ENCODE measurements around the gene SLC2A13. TPM values are rescaled to one million over a fixed set of nuclear protein-coding genes. Genes with fewer than 3 reads are reported as not detected.

Gene SLC2A13
- polyA plus RNA-seq, 1 donor (not counting 4 experiments of a cell fraction or from before 2014, with no cell fraction given): 1.1 TPM

DNA sequence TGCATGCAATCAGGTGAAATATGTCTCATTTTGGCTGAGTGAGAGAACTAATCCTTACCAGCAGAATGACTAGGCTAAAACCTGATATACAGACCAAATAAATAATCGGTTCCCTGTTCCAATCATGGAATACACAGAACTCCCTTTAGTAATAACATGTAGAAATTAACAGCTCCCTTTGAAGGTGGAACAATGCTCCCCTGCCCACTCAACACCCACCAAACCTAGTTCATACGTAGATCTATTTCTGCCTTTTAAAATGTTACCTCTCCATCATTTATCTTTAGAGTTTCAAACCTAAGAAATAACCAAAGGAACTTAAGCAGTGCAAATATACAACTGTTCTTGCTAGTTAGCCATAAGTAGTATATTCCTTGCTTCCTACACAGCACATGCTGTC is 332.6 kb downstream of the SLC2A13 start:
- Histone ChIP-seq H3K27ac (ENCODE audit: control insufficient read depth, insufficient read depth, low read length) (no peak overlapping the region), H4K20me1 (ENCODE audit: control insufficient read depth, extremely low read depth, insufficient read depth, low read length) (no peaks in the 10 kb centered on the region), H3K9me1 (ENCODE audit: control insufficient read depth, extremely low read depth, insufficient read depth, low read length) (no peaks in the 10 kb centered on the region), H2AFZ (ENCODE audit: control insufficient read depth, low read length) (no peak overlapping the region), H3K4me3 (ENCODE audit: control insufficient read depth in 2 of 3, extremely low read depth in 1 of 3, insufficient read depth in 2 of 3, low read depth in 1 of 3, low read length in 3 of 3) (no peak overlapping the region), H3K4me2 (ENCODE audit: control insufficient read depth, extremely low read depth, insufficient read depth, low read depth, low read length) (no peak overlapping the region), H3K27me3 (ENCODE audit: control insufficient read depth, extremely low read depth, insufficient read depth, low read length) (no peaks in the 10 kb centered on the region), H3K4me1 (ENCODE audit: control insufficient read depth, extremely low read depth, insufficient read depth, low read length) (peaks cover 3% of the 10 kb centered on the region), H3K79me2 (ENCODE audit: control insufficient read depth, insufficient read depth, low read length) (no peaks in the 10 kb centered on the region), H3K36me3 (ENCODE audit: control insufficient read depth in 2 of 2, extremely low read depth in 1 of 2, insufficient read depth in 2 of 2, low read length in 2 of 2) (no peaks in the 10 kb centered on the region), H3K9ac (ENCODE audit: control insufficient read depth, extremely low read depth, insufficient read depth, low read length) (no peak overlapping the region), H3K9me3 (ENCODE audit: control insufficient read depth, low read depth, low read length) (no peaks in the 10 kb centered on the region)
- FAIRE-seq (no peak), DNase-seq (ENCODE audit: low read depth, low spot score) (no peak)
- no peak for TF ChIP-seq EZH2 (IDR thresholded peaks at IDR 0.05; ENCODE audit: low read length)
- TF ChIP-seq, protein P1, sequence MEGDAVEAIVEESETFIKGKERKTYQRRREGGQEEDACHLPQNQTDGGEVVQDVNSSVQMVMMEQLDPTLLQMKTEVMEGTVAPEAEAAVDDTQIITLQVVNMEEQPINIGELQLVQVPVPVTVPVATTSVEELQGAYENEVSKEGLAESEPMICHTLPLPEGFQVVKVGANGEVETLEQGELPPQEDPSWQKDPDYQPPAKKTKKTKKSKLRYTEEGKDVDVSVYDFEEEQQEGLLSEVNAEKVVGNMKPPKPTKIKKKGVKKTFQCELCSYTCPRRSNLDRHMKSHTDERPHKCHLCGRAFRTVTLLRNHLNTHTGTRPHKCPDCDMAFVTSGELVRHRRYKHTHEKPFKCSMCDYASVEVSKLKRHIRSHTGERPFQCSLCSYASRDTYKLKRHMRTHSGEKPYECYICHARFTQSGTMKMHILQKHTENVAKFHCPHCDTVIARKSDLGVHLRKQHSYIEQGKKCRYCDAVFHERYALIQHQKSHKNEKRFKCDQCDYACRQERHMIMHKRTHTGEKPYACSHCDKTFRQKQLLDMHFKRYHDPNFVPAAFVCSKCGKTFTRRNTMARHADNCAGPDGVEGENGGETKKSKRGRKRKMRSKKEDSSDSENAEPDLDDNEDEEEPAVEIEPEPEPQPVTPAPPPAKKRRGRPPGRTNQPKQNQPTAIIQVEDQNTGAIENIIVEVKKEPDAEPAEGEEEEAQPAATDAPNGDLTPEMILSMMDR (optimal IDR thresholded peaks at IDR 0.05 in 1 of 3, IDR thresholded peaks at IDR 0.05 in 1 of 3, conservative IDR thresholded peaks at IDR 0.05 in 1 of 3; ENCODE audit: extremely low read depth in 1 of 3, insufficient read depth in 2 of 3, low read length in 3 of 3): no peak
- dilution Hi-C loops (cut with MboI; ENCODE audit: extremely low pct_ligation_motif_present, low sequenced_read_pairs): no loop called here

DNA sequence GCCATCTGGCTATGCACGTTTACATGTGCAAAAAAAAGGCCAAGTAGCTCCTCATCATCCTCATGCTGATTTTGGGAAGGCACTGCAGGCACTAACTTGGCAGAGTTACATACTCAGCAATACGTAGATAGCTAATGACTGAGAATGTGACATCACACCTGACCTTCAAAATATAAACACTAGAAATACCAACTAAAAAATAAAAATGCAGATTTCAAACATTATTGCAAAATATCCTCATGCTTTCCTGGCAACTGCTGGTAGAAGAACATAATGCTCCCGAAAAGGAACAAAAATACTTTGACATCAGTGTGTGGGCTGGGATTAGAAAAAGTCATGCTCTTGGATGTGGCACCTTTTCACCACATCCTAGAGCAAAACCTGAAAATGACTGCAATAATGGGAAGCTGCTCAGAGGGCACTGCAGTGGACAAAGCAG is 333.0 kb downstream of the SLC2A13 start:
- dilution Hi-C loops (cut with MboI; ENCODE audit: extremely low pct_ligation_motif_present, low sequenced_read_pairs): no loop called here
- Histone ChIP-seq H3K36me3 (ENCODE audit: control insufficient read depth in 2 of 2, extremely low read depth in 1 of 2, insufficient read depth in 2 of 2, low read length in 2 of 2) (no peaks in the 10 kb centered on the region), H3K4me1 (ENCODE audit: control insufficient read depth, extremely low read depth, insufficient read depth, low read length) (peaks cover 3% of the 10 kb centered on the region), H4K20me1 (ENCODE audit: control insufficient read depth, extremely low read depth, insufficient read depth, low read length) (no peaks in the 10 kb centered on the region), H3K27ac (ENCODE audit: control insufficient read depth, insufficient read depth, low read length) (no peak overlapping the region), H3K79me2 (ENCODE audit: control insufficient read depth, insufficient read depth, low read length) (no peaks in the 10 kb centered on the region), H3K4me2 (ENCODE audit: control insufficient read depth, extremely low read depth, insufficient read depth, low read depth, low read length) (no peak overlapping the region), H3K9me1 (ENCODE audit: control insufficient read depth, extremely low read depth, insufficient read depth, low read length) (no peaks in the 10 kb centered on the region), H3K4me3 (ENCODE audit: control insufficient read depth in 2 of 3, extremely low read depth in 1 of 3, insufficient read depth in 2 of 3, low read depth in 1 of 3, low read length in 3 of 3) (no peak overlapping the region), H2AFZ (ENCODE audit: control insufficient read depth, low read length) (no peak overlapping the region), H3K27me3 (ENCODE audit: control insufficient read depth, extremely low read depth, insufficient read depth, low read length) (no peaks in the 10 kb centered on the region), H3K9me3 (ENCODE audit: control insufficient read depth, low read depth, low read length) (no peaks in the 10 kb centered on the region), H3K9ac (ENCODE audit: control insufficient read depth, extremely low read depth, insufficient read depth, low read length) (no peak overlapping the region)
- no peak for DNase-seq (ENCODE audit: low read depth, low spot score)
- no peak for TF ChIP-seq EZH2 (IDR thresholded peaks at IDR 0.05; ENCODE audit: low read length)
- TF ChIP-seq, protein P1 (optimal IDR thresholded peaks at IDR 0.05 in 1 of 3, IDR thresholded peaks at IDR 0.05 in 1 of 3, conservative IDR thresholded peaks at IDR 0.05 in 1 of 3; ENCODE audit: extremely low read depth in 1 of 3, insufficient read depth in 2 of 3, low read length in 3 of 3): no peak
- no peak for FAIRE-seq

All from keratinocyte (primary cell).